Ovary (tissue), 3 donors: Measurements from ENCODE around the gene PWP2.
"Not testable (repeated sequence)": the region's sequence is repeated elsewhere in the genome, so short reads cannot be mapped to it uniquely, and the experiment has no call there.

Source experiments
- CTCF ChIP-seq, 3 donors: fragments of 450-650 bp in 2 of 3; fragments of 200-600 bp in 1 of 3; IDR thresholded peaks; one replicate each; pipeline versions ENCODE4 v1.5.1 to v1.8.0; 2016 to 2022; ENCODE audit warnings: antibody characterized with exemption in 3 of 3, mild to moderate bottlenecking in 1 of 3
- POLR2A ChIP-seq: fragments of 450-650 bp; IDR thresholded peaks from one replicate; pipeline ENCODE4 v1.6.1; 2017; ENCODE audit warnings: antibody characterized with exemption, mild to moderate bottlenecking, moderate library complexity
- donor health status: DM: no; HTN: no; CAD: no.

DNA sequence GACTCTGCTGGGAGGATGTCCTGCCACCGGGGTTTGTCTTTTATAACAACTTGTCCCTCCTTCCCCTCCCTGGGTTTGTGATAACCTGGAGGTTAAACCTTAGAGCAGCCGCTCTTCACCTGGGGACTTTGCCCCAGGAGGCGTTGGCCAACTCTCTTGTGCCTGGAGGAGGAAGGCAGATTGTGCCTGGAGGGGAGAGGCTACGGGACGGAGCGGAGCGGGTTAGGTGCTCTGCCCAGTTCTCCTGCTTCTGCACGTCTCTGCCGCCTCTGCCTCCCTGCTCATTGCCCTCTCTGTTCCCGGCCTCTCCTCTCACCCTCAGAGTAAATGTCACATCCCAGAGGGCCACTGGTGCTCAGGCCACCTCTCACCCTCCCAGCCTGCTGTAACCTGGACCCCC, 63.1 kb downstream of the PWP2 start:
- TF ChIP-seq CTCF (IDR thresholded peaks at IDR 0.05); POLR2A: not testable (repeated sequence)
